Liver (tissue), 3 donors: Measurements from ENCODE around the gene NT5C2.

Experiments
- ATF3 ChIP-seq: IDR thresholded peaks from 2 replicates; pipeline ENCODE4 v1.6.1; 2016; ENCODE audit warnings: antibody characterized with exemption
- EGR1 ChIP-seq, 2 donors: IDR thresholded peaks; 2 replicates each; pipeline ENCODE4 v1.6.1; 2016 to 2018; ENCODE audit warnings: antibody characterized with exemption in 2 of 2, low read depth in 2 of 2
- FOXA1 ChIP-seq: IDR thresholded peaks from 2 replicates; pipeline ENCODE4 v1.6.1; 2016; ENCODE audit warnings: antibody characterized with exemption
- JUND ChIP-seq, 2 donors: IDR thresholded peaks; 2 replicates each; pipeline ENCODE4 v1.6.1; 2016; ENCODE audit warnings: antibody characterized with exemption in 2 of 2
- TAF1 ChIP-seq: conservative IDR thresholded peaks from 2 replicates; pipeline ENCODE4 v1.6.1; 2016; ENCODE audit warnings: antibody characterized with exemption, mild to moderate bottlenecking
- TF ChIP-seq, protein P1 (sequence below): fragments of 150-350 bp; IDR thresholded peaks from 2 replicates; pipeline ENCODE4 v1.5.1; 2017; ENCODE audit warnings: improper control_type of control experiment, low read depth, low read length; ENCODE audit not compliant: missing input control
- TF ChIP-seq, protein P2 (sequence below): IDR thresholded peaks from 2 replicates; pipeline ENCODE4 v1.6.1; 2016; ENCODE audit warnings: antibody characterized with exemption, mild to moderate bottlenecking
- TF ChIP-seq, protein P3 (sequence below): IDR thresholded peaks from 2 replicates; pipeline ENCODE4 v1.6.1; 2016; ENCODE audit warnings: antibody characterized with exemption
- donor health status: healthy.
- donor health status: healthy.

GRCh38 chr10:103124420-103125096 lies 68.5 kb downstream of the NT5C2 start:
- no peak for TF ChIP-seq EGR1 (IDR thresholded peaks at IDR 0.05; ENCODE audit: low read depth in 2 of 2)
- TF ChIP-seq, protein P1, sequence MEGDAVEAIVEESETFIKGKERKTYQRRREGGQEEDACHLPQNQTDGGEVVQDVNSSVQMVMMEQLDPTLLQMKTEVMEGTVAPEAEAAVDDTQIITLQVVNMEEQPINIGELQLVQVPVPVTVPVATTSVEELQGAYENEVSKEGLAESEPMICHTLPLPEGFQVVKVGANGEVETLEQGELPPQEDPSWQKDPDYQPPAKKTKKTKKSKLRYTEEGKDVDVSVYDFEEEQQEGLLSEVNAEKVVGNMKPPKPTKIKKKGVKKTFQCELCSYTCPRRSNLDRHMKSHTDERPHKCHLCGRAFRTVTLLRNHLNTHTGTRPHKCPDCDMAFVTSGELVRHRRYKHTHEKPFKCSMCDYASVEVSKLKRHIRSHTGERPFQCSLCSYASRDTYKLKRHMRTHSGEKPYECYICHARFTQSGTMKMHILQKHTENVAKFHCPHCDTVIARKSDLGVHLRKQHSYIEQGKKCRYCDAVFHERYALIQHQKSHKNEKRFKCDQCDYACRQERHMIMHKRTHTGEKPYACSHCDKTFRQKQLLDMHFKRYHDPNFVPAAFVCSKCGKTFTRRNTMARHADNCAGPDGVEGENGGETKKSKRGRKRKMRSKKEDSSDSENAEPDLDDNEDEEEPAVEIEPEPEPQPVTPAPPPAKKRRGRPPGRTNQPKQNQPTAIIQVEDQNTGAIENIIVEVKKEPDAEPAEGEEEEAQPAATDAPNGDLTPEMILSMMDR, result no peak
- TF ChIP-seq ATF3, result no peak
- no peak for TF ChIP-seq FOXA1
- TF ChIP-seq, protein P2, sequence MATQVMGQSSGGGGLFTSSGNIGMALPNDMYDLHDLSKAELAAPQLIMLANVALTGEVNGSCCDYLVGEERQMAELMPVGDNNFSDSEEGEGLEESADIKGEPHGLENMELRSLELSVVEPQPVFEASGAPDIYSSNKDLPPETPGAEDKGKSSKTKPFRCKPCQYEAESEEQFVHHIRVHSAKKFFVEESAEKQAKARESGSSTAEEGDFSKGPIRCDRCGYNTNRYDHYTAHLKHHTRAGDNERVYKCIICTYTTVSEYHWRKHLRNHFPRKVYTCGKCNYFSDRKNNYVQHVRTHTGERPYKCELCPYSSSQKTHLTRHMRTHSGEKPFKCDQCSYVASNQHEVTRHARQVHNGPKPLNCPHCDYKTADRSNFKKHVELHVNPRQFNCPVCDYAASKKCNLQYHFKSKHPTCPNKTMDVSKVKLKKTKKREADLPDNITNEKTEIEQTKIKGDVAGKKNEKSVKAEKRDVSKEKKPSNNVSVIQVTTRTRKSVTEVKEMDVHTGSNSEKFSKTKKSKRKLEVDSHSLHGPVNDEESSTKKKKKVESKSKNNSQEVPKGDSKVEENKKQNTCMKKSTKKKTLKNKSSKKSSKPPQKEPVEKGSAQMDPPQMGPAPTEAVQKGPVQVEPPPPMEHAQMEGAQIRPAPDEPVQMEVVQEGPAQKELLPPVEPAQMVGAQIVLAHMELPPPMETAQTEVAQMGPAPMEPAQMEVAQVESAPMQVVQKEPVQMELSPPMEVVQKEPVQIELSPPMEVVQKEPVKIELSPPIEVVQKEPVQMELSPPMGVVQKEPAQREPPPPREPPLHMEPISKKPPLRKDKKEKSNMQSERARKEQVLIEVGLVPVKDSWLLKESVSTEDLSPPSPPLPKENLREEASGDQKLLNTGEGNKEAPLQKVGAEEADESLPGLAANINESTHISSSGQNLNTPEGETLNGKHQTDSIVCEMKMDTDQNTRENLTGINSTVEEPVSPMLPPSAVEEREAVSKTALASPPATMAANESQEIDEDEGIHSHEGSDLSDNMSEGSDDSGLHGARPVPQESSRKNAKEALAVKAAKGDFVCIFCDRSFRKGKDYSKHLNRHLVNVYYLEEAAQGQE, result no peak
- TF ChIP-seq JUND (IDR thresholded peaks at IDR 0.05), result no peak
- no peak for TF ChIP-seq TAF1
- TF ChIP-seq, protein P3, sequence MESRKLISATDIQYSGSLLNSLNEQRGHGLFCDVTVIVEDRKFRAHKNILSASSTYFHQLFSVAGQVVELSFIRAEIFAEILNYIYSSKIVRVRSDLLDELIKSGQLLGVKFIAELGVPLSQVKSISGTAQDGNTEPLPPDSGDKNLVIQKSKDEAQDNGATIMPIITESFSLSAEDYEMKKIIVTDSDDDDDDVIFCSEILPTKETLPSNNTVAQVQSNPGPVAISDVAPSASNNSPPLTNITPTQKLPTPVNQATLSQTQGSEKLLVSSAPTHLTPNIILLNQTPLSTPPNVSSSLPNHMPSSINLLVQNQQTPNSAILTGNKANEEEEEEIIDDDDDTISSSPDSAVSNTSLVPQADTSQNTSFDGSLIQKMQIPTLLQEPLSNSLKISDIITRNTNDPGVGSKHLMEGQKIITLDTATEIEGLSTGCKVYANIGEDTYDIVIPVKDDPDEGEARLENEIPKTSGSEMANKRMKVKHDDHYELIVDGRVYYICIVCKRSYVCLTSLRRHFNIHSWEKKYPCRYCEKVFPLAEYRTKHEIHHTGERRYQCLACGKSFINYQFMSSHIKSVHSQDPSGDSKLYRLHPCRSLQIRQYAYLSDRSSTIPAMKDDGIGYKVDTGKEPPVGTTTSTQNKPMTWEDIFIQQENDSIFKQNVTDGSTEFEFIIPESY, result no peak
